ENCODE results near the gene DLGAP1.

Gene DLGAP1

DNA sequence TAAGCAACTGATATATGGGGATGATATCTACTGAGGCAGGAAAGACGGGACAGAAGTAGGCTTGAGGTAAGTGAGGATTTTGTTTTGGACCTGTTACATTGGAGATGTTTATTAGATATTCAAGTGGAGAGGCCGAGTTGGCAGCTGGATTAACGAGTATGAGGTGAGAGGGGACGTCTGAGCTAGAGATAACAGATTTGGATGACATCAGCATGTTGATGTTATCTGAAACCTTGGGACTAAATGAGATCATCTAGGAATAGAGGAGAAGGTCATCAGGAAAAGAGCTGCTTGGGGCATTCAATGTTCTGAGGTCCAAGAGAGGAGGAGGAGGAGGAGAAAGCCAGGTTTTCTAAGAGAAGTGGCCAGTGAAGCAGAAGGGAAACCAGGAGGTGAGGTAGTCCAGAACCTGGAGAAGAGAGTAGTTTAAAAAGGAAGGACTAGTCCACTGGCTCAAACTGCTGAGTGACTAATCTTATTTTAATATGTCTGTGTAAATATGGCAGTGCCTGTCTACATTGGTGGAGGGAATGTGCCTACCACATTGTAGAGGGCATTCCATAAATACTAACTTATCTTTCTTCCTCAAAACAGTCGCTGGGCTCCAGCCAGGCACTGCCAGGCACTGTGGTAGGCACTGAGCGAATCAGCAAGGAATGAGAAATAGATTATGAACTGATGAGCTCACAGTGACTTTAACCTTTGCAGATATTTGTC lies 488.3 kb downstream of the DLGAP1 start:
- no peak overlapping the region for H3K4me3 ChIP-seq (ENCODE audit: low read depth, low read length)
- no peak for TF ChIP-seq CTCF (IDR thresholded peaks at IDR 0.05; ENCODE audit: borderline replicate concordance, insufficient read depth, low read depth, low read length)

GRCh38 chr18:3966246-3966641 lies 488.9 kb downstream of the DLGAP1 start:
- no peak overlapping the region for H3K4me3 ChIP-seq (ENCODE audit: low read depth, low read length)
- no peak for TF ChIP-seq CTCF (IDR thresholded peaks at IDR 0.05; ENCODE audit: borderline replicate concordance, insufficient read depth, low read depth, low read length)

DNA sequence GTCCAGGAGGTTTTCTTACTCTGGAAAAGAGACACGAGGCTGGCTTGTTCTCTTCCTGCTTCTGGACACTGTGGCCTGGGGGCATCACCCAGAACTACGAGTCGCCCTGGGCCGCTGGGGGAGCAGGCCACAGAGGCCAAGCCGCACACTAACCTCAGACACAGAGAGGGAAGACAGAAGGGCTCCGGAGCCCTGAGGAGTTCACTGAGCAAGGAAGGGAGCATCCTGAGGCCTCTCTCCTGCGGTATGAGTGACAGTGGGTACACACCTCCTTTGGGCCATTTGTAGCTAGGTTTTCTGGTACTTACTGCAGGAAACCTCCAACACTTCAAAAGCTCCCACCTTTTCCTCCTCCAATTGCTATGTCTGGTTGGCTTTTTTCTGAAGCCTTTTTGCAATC lies 494.1 kb downstream of the DLGAP1 start:
- no peak for TF ChIP-seq CTCF (IDR thresholded peaks at IDR 0.05; ENCODE audit: borderline replicate concordance, insufficient read depth, low read depth, low read length)

DNA sequence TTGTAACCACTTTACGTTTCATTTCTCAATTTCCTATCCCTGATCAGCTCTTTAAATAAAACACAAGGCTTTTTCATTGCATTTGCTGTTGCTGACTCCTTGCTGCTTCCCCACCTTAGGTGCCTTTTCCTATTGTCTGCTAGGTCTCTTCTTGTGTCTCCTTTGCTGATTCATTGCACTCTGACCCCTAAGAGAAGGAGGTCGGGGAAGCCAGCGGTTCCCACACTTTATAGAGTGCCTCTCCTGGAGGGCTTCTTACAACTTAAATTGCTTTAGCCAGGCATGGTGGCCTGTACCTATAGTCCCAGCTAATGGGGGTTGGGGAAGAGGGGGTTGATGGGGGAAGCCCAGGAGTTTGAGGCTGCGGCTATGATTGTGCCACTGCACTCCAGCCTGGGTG lies 495.0 kb downstream of the DLGAP1 start:
- no peak for TF ChIP-seq CTCF (IDR thresholded peaks at IDR 0.05; ENCODE audit: borderline replicate concordance, insufficient read depth, low read depth, low read length)
- H3K4me3 ChIP-seq (ENCODE audit: low read depth, low read length), result no peak overlapping the region

More for the DNA sequence above, 494.1 kb downstream of the DLGAP1 start:
- no peak overlapping the region for H3K4me3 ChIP-seq (ENCODE audit: low read depth, low read length)

GRCh38 chr18:3952031-3952430 lies 503.1 kb downstream of the DLGAP1 start:
- TF ChIP-seq CTCF (IDR thresholded peaks at IDR 0.05; ENCODE audit: borderline replicate concordance, insufficient read depth, low read depth, low read length), result no peak
- no peak overlapping the region for H3K4me3 ChIP-seq (ENCODE audit: low read depth, low read length)

- H3K4me3 ChIP-seq (ENCODE audit: low read depth, low read length), result no peak overlapping the region
- no peak for TF ChIP-seq CTCF (IDR thresholded peaks at IDR 0.05; ENCODE audit: borderline replicate concordance, insufficient read depth, low read depth, low read length)
Observed at GRCh38 chr18:3950668-3951404, 504.3 kb downstream of the DLGAP1 start.

GRCh38 chr18:3948958-3949357 lies 506.1 kb downstream of the DLGAP1 start:
- no peak overlapping the region for H3K4me3 ChIP-seq (ENCODE audit: low read depth, low read length)
- no peak for TF ChIP-seq CTCF (IDR thresholded peaks at IDR 0.05; ENCODE audit: borderline replicate concordance, insufficient read depth, low read depth, low read length)

Measured in GM12875 (cell line).